B cell (primary cell): ENCODE data around the gene UBFD1. TPM values are rescaled to one million over a fixed set of nuclear protein-coding genes. Genes with fewer than 3 reads are reported as not detected.
"Not testable (repeated sequence)": the region's sequence is repeated elsewhere in the genome, so short reads cannot be mapped to it uniquely, and the experiment has no call there.

Experiments
- ATAC-seq: fragments of 200-7000 bp; cut with Tn5 transposase; one replicate; pipeline ENCODE4 v1.10.0; 2021; ENCODE audit warnings: low read depth, mild to moderate bottlenecking, moderate number of reproducible peaks, moderate library complexity
- CTCF ChIA-PET: fragments of 350-600 bp; sonication (Branson Sonifier 250); formaldehyde crosslinking; loops from one replicate; lab custom pipeline; 2021; ENCODE audit warnings: antibody characterized with exemption, inconsistent platforms; lab: Charles Lee
- POLR2A ChIA-PET: fragments of 350-600 bp; sonication (Branson Sonifier 250); formaldehyde crosslinking; loops from one replicate; lab custom pipeline; 2021; ENCODE audit warnings: antibody characterized with exemption; lab: Charles Lee
- DNase-seq: peaks from one replicate; pipeline ENCODE4 v3.0.0; 2013
- H2AFZ ChIP-seq: 2 replicates; pipeline ENCODE4 v1.6.1; 2012; ENCODE audit warnings: mild to moderate bottlenecking, low read depth, low read length; ENCODE audit not compliant: insufficient read depth, poor library complexity, severe bottlenecking
- H3K27ac ChIP-seq, 2 donors: 1 replicate in 1 of 2; 2 replicates in 1 of 2; pipeline ENCODE4 v1.5.1; 2012 to 2013; ENCODE audit warnings: low read length in 2 of 2, mild to moderate bottlenecking in 2 of 2, moderate library complexity in 1 of 2
- H3K27me3 ChIP-seq, 4 experiments: fragments of 200-600 bp in 1 of 4; sonication (generic) in 1 of 4; replicated peaks in 1 of 4; 1 replicate in 2 of 4; 2 replicates in 2 of 4; pipeline versions ENCODE4 v1.6.1 to v1.7.0; 2013 to 2016; ENCODE audit warnings: low read length in 3 of 4, mild to moderate bottlenecking in 2 of 4, mixed read lengths in 1 of 4, moderate library complexity in 1 of 4; ENCODE audit not compliant: insufficient read depth in 4 of 4, control insufficient read depth in 3 of 4; ENCODE audit errors: control extremely low read depth in 1 of 4
- H3K36me3 ChIP-seq, 2 experiments: replicated peaks in 1 of 2; 1 replicate in 1 of 2; 2 replicates in 1 of 2; pipeline versions ENCODE4 v1.6.1 to v1.7.1; 2013; ENCODE audit warnings: low read length in 1 of 2; ENCODE audit not compliant: insufficient read depth in 2 of 2, control insufficient read depth in 1 of 2; ENCODE audit errors: control extremely low read depth in 1 of 2, extremely low read depth in 1 of 2
- H3K4me1 ChIP-seq, 2 donors: fragments of 200-600 bp in 1 of 2; sonication (generic) in 1 of 2; 1 replicate in 1 of 2; 2 replicates in 1 of 2; pipeline versions ENCODE4 v1.5.1 to v1.6.1; 2013 to 2017; ENCODE audit warnings: low read length in 2 of 2; ENCODE audit not compliant: control insufficient read depth in 2 of 2, insufficient read depth in 2 of 2
- H3K4me2 ChIP-seq: replicated peaks from 2 replicates; pipeline ENCODE3; 2012; ENCODE audit warnings: mild to moderate bottlenecking, low read depth, low read length; ENCODE audit not compliant: poor library complexity, severe bottlenecking
- H3K4me3 ChIP-seq, 5 experiments: fragments of 200-600 bp in 1 of 5; sonication (generic) in 1 of 5; 1 replicate in 3 of 5; 2 replicates in 2 of 5; pipeline versions ENCODE4 v1.5.1 to v1.7.0; 2011 to 2016; ENCODE audit warnings: low read length in 4 of 5, mild to moderate bottlenecking in 4 of 5, low read depth in 2 of 5, control low read depth in 1 of 5, moderate library complexity in 1 of 5; ENCODE audit not compliant: insufficient read depth in 1 of 5; ENCODE audit errors: control extremely low read depth in 1 of 5, extremely low read depth in 1 of 5
- H3K79me2 ChIP-seq: fragments of 200-600 bp; sonication (generic); one replicate; pipeline ENCODE4 v1.6.0; 2016; ENCODE audit warnings: low read length; ENCODE audit not compliant: control insufficient read depth, insufficient read depth
- H3K9ac ChIP-seq: fragments of 200-600 bp; sonication (generic); 2 replicates; pipeline ENCODE4 v1.6.1; 2017; ENCODE audit warnings: mild to moderate bottlenecking, low read length, moderate library complexity
- H3K9me3 ChIP-seq, 3 donors: one replicate each; pipeline versions ENCODE4 v1.6.1 to v1.7.1; 2013; ENCODE audit warnings: low read length in 2 of 3; ENCODE audit not compliant: control insufficient read depth in 2 of 3, insufficient read depth in 1 of 3; ENCODE audit errors: control extremely low read depth in 1 of 3
- H4K20me1 ChIP-seq: 2 replicates; pipeline ENCODE4 v1.6.0; 2012; ENCODE audit warnings: mild to moderate bottlenecking, low read length; ENCODE audit not compliant: insufficient read depth, control insufficient read depth, poor library complexity, severe bottlenecking
- H3K27ac Mint-ChIP-seq: one replicate; pipeline ENCODE4 v1.8.0; 2021; ENCODE audit warnings: mixed read lengths
- H3K27me3 Mint-ChIP-seq: one replicate; pipeline ENCODE4 v1.8.0; 2021; ENCODE audit warnings: mixed read lengths
- H3K4me1 Mint-ChIP-seq: one replicate; pipeline ENCODE4 v1.8.0; 2021; ENCODE audit warnings: mixed read lengths
- H3K4me3 Mint-ChIP-seq: one replicate; pipeline ENCODE4 v1.8.0; 2021; ENCODE audit warnings: mixed read lengths
- H3K9me3 Mint-ChIP-seq: one replicate; pipeline ENCODE4 v1.8.0; 2022; ENCODE audit warnings: mixed read lengths; ENCODE audit not compliant: insufficient read depth
- EZH2 ChIP-seq: IDR thresholded peaks from 2 replicates; pipeline ENCODE4 v1.6.1; 2012; ENCODE audit warnings: borderline replicate concordance, low read depth, mild to moderate bottlenecking, moderate library complexity, low read length; ENCODE audit not compliant: insufficient read depth, poor library complexity, severe bottlenecking
- WGBS: methylation state at CpG from one replicate; pipeline ENCODE4 v1.1.5; 2013; ENCODE audit warnings: missing lambda C conversion rate; ENCODE audit not compliant: insufficient coverage; 5-methylcytosine and 5-hydroxymethylcytosine counted together
- intact Hi-C: fragments of 100-400 bp; cut with micrococcal nuclease; formaldehyde crosslinking; loops from one replicate; pipeline ENCODE4 v1.10.0; 2022
- polyA plus RNA-seq: library from polyadenylated mRNA; depleted of rRNA; stranded (reverse); fragments of >200 nt; gene quantifications from 2 replicates; pipeline ENCODE4 v1.2.3, GENCODE V29; 2012
- total RNA-seq, 2 donors: library from RNA; stranded (reverse); fragments of 120-200 nt in 1 of 2; gene quantifications; 1 replicate in 1 of 2; 2 replicates in 1 of 2; pipeline versions ENCODE4 v1.2.3 to v1.2.4, GENCODE V29; 2013 to 2022
- TF ChIP-seq, protein P1 (sequence below): fragments of 200-600 bp; IDR thresholded peaks from one replicate; pipeline ENCODE4 v1.8.0; 2022; ENCODE audit warnings: antibody characterized with exemption, mild to moderate bottlenecking

The UBFD1 gene
- total and polyA plus RNA-seq, 2 donors (not counting 1 experiment from before 2014, with no cell fraction given): 12.8 to 49.2 TPM

DNA sequence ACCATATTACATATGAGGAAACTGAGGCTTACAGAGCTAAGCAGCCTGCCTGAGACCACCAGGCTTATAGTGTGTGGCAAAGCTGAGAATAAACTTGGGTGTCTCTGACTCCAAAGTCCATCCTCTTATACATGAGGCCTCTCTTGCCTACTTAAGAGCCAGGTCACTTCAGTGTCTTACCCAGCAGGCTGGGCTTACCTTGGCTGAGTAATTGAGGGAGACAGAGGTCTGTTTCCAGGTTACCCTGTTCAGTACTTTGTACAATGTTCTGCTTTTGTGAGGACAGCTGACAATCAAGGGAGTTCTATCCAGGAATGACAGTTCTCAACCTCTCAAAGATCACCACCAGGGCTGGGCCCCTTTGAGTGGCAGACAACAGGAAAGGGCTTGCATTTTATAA, 24.2 kb downstream of the UBFD1 start:
- DNase-seq (no peak), ATAC-seq (no peak)
- Mint-ChIP-seq H3K27me3 (no peaks in the 10 kb centered on the region), H3K4me1 (no peaks in the 10 kb centered on the region), H3K4me3 (no peak overlapping the region), H3K9me3 (no peaks in the 10 kb centered on the region), H3K27ac (no peak overlapping the region)
- H2AFZ ChIP-seq: no peak overlapping the region
- H4K20me1 ChIP-seq: peaks cover 4% of the 10 kb centered on the region
- no peak overlapping the region for H3K9ac ChIP-seq
- H3K9me3 ChIP-seq: no peaks in the 10 kb centered on the region
- peaks cover 4% of the 10 kb centered on the region for H3K79me2 ChIP-seq
- POLR2A ChIA-PET: no interaction called here
- H3K4me1 ChIP-seq: no peaks in the 10 kb centered on the region
- intact Hi-C loops: no loop called here
- no peak overlapping the region for H3K27ac ChIP-seq
- CTCF ChIA-PET: interaction anchor here (1.0 kb wide), 1 partner anchor 15 kb away, joined by 4 read pairs; the partner anchor contains the start of gene NDUFAB1
- no peak overlapping the region for H3K4me3 ChIP-seq
- peaks cover 3 to 55% of the 10 kb centered on the region in 2 experiments for H3K36me3 ChIP-seq
- no peak overlapping the region for H3K4me2 ChIP-seq
- TF ChIP-seq, protein P1, sequence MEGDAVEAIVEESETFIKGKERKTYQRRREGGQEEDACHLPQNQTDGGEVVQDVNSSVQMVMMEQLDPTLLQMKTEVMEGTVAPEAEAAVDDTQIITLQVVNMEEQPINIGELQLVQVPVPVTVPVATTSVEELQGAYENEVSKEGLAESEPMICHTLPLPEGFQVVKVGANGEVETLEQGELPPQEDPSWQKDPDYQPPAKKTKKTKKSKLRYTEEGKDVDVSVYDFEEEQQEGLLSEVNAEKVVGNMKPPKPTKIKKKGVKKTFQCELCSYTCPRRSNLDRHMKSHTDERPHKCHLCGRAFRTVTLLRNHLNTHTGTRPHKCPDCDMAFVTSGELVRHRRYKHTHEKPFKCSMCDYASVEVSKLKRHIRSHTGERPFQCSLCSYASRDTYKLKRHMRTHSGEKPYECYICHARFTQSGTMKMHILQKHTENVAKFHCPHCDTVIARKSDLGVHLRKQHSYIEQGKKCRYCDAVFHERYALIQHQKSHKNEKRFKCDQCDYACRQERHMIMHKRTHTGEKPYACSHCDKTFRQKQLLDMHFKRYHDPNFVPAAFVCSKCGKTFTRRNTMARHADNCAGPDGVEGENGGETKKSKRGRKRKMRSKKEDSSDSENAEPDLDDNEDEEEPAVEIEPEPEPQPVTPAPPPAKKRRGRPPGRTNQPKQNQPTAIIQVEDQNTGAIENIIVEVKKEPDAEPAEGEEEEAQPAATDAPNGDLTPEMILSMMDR: no peak
- TF ChIP-seq EZH2: no peak
- H3K27me3 ChIP-seq: no peaks in the 10 kb centered on the region

DNA sequence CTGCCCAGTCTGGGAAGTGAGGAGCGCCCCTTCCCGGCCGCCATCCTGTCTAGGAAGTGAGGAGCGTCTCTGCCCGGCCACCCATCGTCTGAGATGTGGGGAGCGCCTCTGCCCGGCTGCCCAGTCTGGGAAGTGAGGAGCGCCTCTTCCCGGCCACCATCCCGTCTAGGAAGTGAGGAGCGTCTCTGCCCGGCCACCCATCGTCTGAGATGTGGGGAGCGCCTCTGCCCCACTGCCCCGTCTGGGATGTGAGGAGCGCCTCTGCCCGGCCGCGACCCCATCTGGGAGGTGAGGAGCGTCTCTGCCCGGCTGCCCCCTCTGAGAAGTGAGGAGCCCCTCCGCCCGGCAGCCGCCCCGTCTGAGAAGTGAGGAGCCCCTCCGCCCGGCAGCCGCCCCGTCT, 25.7 kb downstream of the UBFD1 start:
- 100% methylated on average over 11 of the region's 30 CpGs for WGBS
- H3K27me3 Mint-ChIP-seq, H3K27ac Mint-ChIP-seq, H2AFZ ChIP-seq, H3K9me3 Mint-ChIP-seq, H3K4me1 Mint-ChIP-seq, H3K4me3 ChIP-seq, H3K4me2 ChIP-seq, H3K4me1 ChIP-seq, H3K9me3 ChIP-seq, H3K27ac ChIP-seq, intact Hi-C loops, H3K4me3 Mint-ChIP-seq, POLR2A ChIA-PET, DNase-seq, CTCF ChIA-PET, H3K9ac ChIP-seq, H3K27me3 ChIP-seq, ATAC-seq: not testable (repeated sequence)
- peaks cover 16% of the 10 kb centered on the region for H3K79me2 ChIP-seq
- peaks cover 18% of the 10 kb centered on the region for H4K20me1 ChIP-seq
- peaks cover 3 to 57% of the 10 kb centered on the region in 2 experiments for H3K36me3 ChIP-seq
